ENCODE measurements around the gene NOL4L. TPM values are rescaled to one million over a fixed set of nuclear protein-coding genes. Genes with fewer than 3 reads are reported as not detected.

NOL4L gene
- total and polyA plus RNA-seq, 10 donors: 3.4 to 45.4 (median 28.6) TPM

GRCh38 chr20:32554965-32555289 is 30.2 kb downstream of the NOL4L start:
- H3K9me3 ChIP-seq: no peaks in the 10 kb centered on the region
- peaks cover 0 to 18% (median 0%) of the 10 kb centered on the region in 7 donors for H3K27me3 ChIP-seq (replicated peaks in 1 of 7)
- no peak overlapping the region for H3K27ac ChIP-seq
- H3K36me3 ChIP-seq: no peaks in the 10 kb centered on the region
- WGBS, 5 donors: 85 to 96% (median 94%) methylated on average over 3 of the region's 3 CpGs
- TF ChIP-seq POLR2AphosphoS5 (IDR thresholded peaks at IDR 0.05): no peak
- no peak for TF ChIP-seq CTCF (IDR thresholded peaks at IDR 0.05 in 8 of 11, conservative IDR thresholded peaks at IDR 0.05 in 3 of 11)
- no peak for TF ChIP-seq POLR2A (IDR thresholded peaks at IDR 0.05)
- H3K4me3 ChIP-seq: no peak overlapping the region
- DNase-seq: no peak
- peaks cover 3 to 43% (median 14%) of the 10 kb centered on the region in 6 donors for H3K4me1 ChIP-seq
- intact Hi-C loops (cut with DNase I; ENCODE audit: low total_unique reads): no loop called here

GRCh38 chr20:32553618-32554017 is 31.5 kb downstream of the NOL4L start:
- intact Hi-C loops (cut with DNase I; ENCODE audit: low total_unique reads): no loop called here
- no peak for DNase-seq
- H3K27me3 ChIP-seq (replicated peaks in 1 of 7): peaks cover 0 to 8% (median 0%) of the 10 kb centered on the region in 7 donors
- no peaks in the 10 kb centered on the region for H3K9me3 ChIP-seq
- peaks cover 3 to 37% (median 12%) of the 10 kb centered on the region in 6 donors for H3K4me1 ChIP-seq
- TF ChIP-seq POLR2AphosphoS5 (IDR thresholded peaks at IDR 0.05) (no peak), POLR2A (IDR thresholded peaks at IDR 0.05) (no peak), CTCF (IDR thresholded peaks at IDR 0.05 in 8 of 11, conservative IDR thresholded peaks at IDR 0.05 in 3 of 11) (no peak)
- H3K4me3 ChIP-seq: no peak overlapping the region
- WGBS, 5 donors: 62 to 80% (median 66%) methylated on average over 4 of the region's 4 CpGs
- no peaks in the 10 kb centered on the region for H3K36me3 ChIP-seq
- no peak overlapping the region for H3K27ac ChIP-seq

- Histone ChIP-seq H3K4me3 (no peak overlapping the region), H3K9me3 (no peaks in the 10 kb centered on the region), H3K36me3 (no peaks in the 10 kb centered on the region), H3K27me3 (replicated peaks in 1 of 7) (peaks cover 0 to 5% (median 0%) of the 10 kb centered on the region in 7 donors), H3K4me1 (peaks cover 1 to 34% (median 10%) of the 10 kb centered on the region in 6 donors), H3K27ac (no peak overlapping the region)
- DNase-seq: no peak
- TF ChIP-seq CTCF (IDR thresholded peaks at IDR 0.05 in 8 of 11, conservative IDR thresholded peaks at IDR 0.05 in 3 of 11) (no peak), POLR2AphosphoS5 (IDR thresholded peaks at IDR 0.05) (no peak), POLR2A (IDR thresholded peaks at IDR 0.05) (no peak)
- intact Hi-C loops (cut with DNase I; ENCODE audit: low total_unique reads): no loop called here
- WGBS, 5 donors: 91 to 98% (median 93%) methylated on average over 2 of the region's 2 CpGs
These were observed 33.4 kb downstream of the NOL4L start for GRCh38 chr20:32551693-32552092.

GRCh38 chr20:32549842-32550241 is 35.3 kb downstream of the NOL4L start:
- Histone ChIP-seq H3K4me1 (peaks cover 0 to 17% (median 4%) of the 10 kb centered on the region in 6 donors), H3K9me3 (no peaks in the 10 kb centered on the region), H3K27me3 (replicated peaks in 1 of 7) (no peaks in the 10 kb centered on the region), H3K4me3 (no peak overlapping the region), H3K36me3 (no peaks in the 10 kb centered on the region), H3K27ac (no peak overlapping the region)
- WGBS, 5 donors: 95 to 97% (median 96%) methylated on average over 2 of the region's 2 CpGs
- TF ChIP-seq POLR2A (IDR thresholded peaks at IDR 0.05) (no peak), CTCF (IDR thresholded peaks at IDR 0.05 in 8 of 11, conservative IDR thresholded peaks at IDR 0.05 in 3 of 11) (no peak), POLR2AphosphoS5 (IDR thresholded peaks at IDR 0.05) (no peak)
- intact Hi-C loops (cut with DNase I; ENCODE audit: low total_unique reads): no loop called here
- DNase-seq: no peak
